ENCODE measurements around the gene ITGA1. TPM values are rescaled to one million over a fixed set of nuclear protein-coding genes. Genes with fewer than 3 reads are reported as not detected.

The ITGA1 gene
- total and polyA plus RNA-seq, 2 of the 13 experiments (the other 11 are each of a cell fraction or from before 2014, with no cell fraction given), result 23.1 to 28.6 TPM

DNA sequence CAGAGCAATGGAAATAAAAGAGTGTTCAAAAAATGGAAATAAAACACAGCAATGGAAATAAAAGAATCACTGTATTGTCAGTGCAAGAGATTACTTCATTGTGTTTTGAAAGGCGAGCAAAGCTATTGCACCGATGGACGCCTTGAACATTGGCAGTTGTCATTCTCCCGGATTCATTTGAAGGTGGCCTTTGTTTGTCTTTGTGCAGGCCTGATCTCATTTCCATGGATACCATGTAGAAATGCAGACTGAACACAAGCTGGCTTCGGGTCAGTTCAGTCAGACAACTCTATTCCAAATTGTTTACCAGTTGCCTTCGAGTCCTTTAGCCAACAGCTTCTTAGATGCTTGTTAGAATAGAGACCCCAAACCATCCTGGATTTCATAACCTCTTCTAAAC, 209.7 kb downstream of the ITGA1 start (continued):
- TF ChIP-seq, protein P1, sequence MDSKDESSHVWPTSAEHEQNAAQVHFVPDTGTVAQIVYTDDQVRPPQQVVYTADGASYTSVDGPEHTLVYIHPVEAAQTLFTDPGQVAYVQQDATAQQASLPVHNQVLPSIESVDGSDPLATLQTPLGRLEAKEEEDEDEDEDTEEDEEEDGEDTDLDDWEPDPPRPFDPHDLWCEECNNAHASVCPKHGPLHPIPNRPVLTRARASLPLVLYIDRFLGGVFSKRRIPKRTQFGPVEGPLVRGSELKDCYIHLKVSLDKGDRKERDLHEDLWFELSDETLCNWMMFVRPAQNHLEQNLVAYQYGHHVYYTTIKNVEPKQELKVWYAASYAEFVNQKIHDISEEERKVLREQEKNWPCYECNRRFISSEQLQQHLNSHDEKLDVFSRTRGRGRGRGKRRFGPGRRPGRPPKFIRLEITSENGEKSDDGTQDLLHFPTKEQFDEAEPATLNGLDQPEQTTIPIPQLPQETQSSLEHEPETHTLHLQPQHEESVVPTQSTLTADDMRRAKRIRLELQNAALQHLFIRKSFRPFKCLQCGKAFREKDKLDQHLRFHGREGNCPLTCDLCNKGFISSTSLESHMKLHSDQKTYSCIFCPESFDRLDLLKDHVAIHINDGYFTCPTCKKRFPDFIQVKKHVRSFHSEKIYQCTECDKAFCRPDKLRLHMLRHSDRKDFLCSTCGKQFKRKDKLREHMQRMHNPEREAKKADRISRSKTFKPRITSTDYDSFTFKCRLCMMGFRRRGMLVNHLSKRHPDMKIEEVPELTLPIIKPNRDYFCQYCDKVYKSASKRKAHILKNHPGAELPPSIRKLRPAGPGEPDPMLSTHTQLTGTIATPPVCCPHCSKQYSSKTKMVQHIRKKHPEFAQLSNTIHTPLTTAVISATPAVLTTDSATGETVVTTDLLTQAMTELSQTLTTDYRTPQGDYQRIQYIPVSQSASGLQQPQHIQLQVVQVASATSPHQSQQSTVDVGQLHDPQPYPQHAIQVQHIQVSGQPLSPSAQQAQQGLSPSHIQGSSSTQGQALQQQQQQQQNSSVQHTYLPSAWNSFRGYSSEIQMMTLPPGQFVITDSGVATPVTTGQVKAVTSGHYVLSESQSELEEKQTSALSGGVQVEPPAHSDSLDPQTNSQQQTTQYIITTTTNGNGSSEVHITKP (CRISPR knock-in tag; IDR thresholded peaks at IDR 0.05; ENCODE audit: low read depth), result 0 out of 2 replicates have a peak, but pooled peaks have one; percentile 40
- TF ChIP-seq ETV5 (CRISPR knock-in tag; IDR thresholded peaks at IDR 0.05; ENCODE audit: borderline replicate concordance) (peak; percentile 35; the same call in 1 of the 2 replicates), ATF1 (CRISPR knock-in tag; IDR thresholded peaks at IDR 0.05) (peak; percentile 43; the same call in 1 of the 2 replicates), HDAC2 (CRISPR knock-in tag; IDR thresholded peaks at IDR 0.05) (peak; percentile 52; the same call in 1 of the 2 replicates), ZBTB20 (CRISPR knock-in tag; IDR thresholded peaks at IDR 0.05; ENCODE audit: borderline replicate concordance, low read depth) (no peak), MED1 (CRISPR knock-in tag; IDR thresholded peaks at IDR 0.05) (peak; percentile 87), FOXK1 (CRISPR knock-in tag; IDR thresholded peaks at IDR 0.05; ENCODE audit: borderline replicate concordance, low read depth) (peak; percentile 54; the same call in 1 of the 2 replicates), HIVEP1 (CRISPR knock-in tag; IDR thresholded peaks at IDR 0.05) (no peak), ERF (CRISPR knock-in tag; IDR thresholded peaks at IDR 0.05) (peak; percentile 63; the same call in 1 of the 2 replicates), FOXP1 (IDR thresholded peaks at IDR 0.05) (0 out of 2 replicates have a peak, but pooled peaks have one; percentile 20), FOXP1 (CRISPR knock-in tag; IDR thresholded peaks at IDR 0.05) (peak; percentile 64), PLRG1 (conservative IDR thresholded peaks at IDR 0.05) (no peak), ZNF780A (CRISPR knock-in tag; IDR thresholded peaks at IDR 0.05) (no peak), SCMH1 (CRISPR knock-in tag; IDR thresholded peaks at IDR 0.05; ENCODE audit: borderline replicate concordance) (no peak)
- TF ChIP-seq, protein P2, sequence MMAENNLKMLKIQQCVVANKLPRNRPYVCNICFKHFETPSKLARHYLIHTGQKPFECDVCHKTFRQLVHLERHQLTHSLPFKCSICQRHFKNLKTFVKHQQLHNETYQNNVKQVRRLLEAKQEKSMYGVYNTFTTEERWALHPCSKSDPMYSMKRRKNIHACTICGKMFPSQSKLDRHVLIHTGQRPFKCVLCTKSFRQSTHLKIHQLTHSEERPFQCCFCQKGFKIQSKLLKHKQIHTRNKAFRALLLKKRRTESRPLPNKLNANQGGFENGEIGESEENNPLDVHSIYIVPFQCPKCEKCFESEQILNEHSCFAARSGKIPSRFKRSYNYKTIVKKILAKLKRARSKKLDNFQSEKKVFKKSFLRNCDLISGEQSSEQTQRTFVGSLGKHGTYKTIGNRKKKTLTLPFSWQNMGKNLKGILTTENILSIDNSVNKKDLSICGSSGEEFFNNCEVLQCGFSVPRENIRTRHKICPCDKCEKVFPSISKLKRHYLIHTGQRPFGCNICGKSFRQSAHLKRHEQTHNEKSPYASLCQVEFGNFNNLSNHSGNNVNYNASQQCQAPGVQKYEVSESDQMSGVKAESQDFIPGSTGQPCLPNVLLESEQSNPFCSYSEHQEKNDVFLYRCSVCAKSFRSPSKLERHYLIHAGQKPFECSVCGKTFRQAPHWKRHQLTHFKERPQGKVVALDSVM (CRISPR knock-in tag; IDR thresholded peaks at IDR 0.05), result no peak
- TF ChIP-seq, protein P3, sequence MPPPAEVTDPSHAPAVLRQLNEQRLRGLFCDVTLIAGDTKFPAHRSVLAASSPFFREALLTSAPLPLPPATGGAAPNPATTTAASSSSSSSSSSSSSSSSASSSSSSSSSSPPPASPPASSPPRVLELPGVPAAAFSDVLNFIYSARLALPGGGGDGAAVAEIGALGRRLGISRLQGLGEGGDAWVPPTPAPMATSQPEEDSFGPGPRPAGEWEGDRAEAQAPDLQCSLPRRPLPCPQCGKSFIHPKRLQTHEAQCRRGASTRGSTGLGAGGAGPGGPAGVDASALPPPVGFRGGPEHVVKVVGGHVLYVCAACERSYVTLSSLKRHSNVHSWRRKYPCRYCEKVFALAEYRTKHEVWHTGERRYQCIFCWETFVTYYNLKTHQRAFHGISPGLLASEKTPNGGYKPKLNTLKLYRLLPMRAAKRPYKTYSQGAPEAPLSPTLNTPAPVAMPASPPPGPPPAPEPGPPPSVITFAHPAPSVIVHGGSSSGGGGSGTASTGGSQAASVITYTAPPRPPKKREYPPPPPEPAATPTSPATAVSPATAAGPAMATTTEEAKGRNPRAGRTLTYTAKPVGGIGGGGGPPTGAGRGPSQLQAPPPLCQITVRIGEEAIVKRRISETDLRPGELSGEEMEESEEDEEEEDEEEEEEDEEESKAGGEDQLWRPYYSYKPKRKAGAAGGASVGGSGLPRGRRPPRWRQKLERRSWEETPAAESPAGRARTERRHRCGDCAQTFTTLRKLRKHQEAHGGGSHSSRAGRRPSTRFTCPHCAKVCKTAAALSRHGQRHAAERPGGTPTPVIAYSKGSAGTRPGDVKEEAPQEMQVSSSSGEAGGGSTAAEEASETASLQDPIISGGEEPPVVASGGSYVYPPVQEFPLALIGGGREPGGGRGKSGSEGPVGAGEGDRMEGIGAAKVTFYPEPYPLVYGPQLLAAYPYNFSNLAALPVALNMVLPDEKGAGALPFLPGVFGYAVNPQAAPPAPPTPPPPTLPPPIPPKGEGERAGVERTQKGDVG (CRISPR knock-in tag; IDR thresholded peaks at IDR 0.05; ENCODE audit: borderline replicate concordance), result no peak
- TF ChIP-seq, protein P4, sequence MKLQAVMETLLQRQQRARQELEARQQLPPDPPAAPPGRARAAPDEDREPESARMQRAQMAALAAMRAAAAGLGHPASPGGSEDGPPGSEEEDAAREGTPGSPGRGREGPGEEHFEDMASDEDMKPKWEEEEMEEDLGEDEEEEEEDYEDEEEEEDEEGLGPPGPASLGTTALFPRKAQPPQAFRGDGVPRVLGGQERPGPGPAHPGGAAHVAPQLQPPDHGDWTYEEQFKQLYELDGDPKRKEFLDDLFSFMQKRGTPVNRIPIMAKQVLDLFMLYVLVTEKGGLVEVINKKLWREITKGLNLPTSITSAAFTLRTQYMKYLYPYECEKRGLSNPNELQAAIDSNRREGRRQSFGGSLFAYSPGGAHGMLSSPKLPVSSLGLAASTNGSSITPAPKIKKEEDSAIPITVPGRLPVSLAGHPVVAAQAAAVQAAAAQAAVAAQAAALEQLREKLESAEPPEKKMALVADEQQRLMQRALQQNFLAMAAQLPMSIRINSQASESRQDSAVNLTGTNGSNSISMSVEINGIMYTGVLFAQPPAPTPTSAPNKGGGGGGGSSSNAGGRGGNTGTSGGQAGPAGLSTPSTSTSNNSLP (IDR thresholded peaks at IDR 0.05; ENCODE audit: low read depth, low read length), result peak; percentile 81

All from HepG2 (cell line).